ENCODE data around the gene HCN4. TPM values are rescaled to one million over a fixed set of nuclear protein-coding genes. Genes with fewer than 3 reads are reported as not detected.
A peak's percentile ranks its signal among the peaks of the same experiment; 100 is the strongest.
"Not testable (repeated sequence)": the region's sequence is repeated elsewhere in the genome, so short reads cannot be mapped to it uniquely, and the experiment has no call there.

Gene HCN4
- total RNA-seq, 1 donor from 2014 or later: 3.3 TPM

- FAIRE-seq: not testable (repeated sequence)
Observed at GRCh38 chr15:73300286-73300685, 68.5 kb downstream of the HCN4 start.

DNA sequence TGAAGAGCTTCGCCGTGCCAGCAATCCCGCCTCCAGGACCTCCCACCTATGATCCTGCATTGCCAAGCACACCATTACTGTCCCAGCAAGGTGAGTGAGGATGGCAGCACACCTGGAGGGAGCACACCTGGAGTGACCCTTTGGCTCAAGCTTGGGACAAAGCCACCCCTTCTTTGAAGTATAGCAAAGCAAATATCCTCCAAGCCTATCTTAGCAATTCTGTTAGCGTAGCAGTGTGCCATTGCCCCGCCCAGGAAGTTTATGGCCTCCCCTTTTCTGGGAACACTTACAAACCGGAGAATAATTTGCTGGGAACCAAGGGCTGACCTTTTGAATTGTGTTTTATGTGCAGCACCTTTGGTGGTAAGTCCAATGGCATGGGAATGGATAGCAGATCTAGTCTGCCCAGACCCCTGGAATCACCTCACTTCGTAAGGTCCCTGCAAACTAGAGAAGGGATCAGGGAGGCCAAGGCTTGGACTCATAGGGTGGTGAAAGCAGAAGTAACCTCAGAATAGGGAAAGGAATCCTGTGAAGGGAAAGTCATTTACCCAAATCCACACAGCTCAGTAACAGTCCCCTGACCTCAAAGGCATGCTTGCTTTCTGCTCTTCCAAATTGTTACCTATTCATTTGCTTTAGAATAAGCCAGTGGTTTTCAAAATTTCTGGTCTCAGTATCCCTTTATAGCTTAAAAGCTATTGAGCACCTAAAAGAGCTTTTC is 70.1 kb downstream of the HCN4 start:
- FAIRE-seq: no peak
- no peak for DNase-seq (ENCODE audit: low spot score in 2 of 2)

More at GRCh38 chr15:73300286-73300685, 68.5 kb downstream of the HCN4 start:
- not testable (repeated sequence) for DNase-seq (ENCODE audit: low spot score in 2 of 2)

- DNase-seq (ENCODE audit: low spot score in 2 of 2) (no peak), FAIRE-seq (no peak)
Observed at GRCh38 chr15:73296609-73297353, 72.0 kb downstream of the HCN4 start.

- DNase-seq (ENCODE audit: low spot score in 2 of 2) (no peak), FAIRE-seq (no peak)
Observed at GRCh38 chr15:73295630-73296286, 73.0 kb downstream of the HCN4 start.

DNA sequence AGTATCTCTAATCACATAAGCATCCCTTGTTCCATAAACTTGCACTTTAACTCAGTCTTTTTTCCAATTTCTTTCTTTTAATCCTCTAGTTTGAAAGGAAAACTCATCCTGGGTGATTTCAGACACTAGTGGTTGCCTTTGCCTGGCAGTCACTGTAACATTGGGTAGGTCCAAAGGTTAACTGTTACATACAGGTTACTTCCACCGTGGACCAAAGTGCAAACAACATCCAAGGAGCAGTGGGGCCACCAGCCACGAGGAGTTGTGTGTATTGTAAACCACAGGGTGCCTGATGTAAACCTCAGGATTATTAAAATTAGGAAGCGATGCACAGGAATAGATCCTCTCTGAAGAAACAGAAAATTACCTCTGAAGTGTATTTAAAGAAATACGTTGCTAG is 75.0 kb downstream of the HCN4 start:
- DNase-seq (ENCODE audit: low spot score in 2 of 2): no peak
- FAIRE-seq: no peak

DNA sequence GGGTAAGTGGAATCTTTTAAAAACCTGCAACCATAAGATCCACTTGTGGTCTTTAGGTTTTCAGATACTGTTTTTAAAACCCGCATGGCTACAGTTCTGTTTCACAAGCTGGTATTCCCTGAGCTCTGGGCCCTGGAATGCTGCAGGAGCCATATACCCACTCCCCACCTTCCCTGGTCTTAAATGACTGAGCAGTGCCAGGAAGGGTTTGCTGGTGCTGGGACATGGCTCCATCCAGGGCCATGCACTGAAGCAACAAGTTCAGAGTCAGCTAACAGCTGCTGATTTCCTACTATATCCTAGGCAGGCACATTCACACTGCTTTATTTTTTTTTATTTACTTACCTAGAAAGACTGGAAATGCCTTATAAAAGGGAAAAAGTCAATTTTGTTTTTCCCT is 77.3 kb downstream of the HCN4 start:
- FAIRE-seq: no peak

GRCh38 chr15:73287019-73287418 is 81.7 kb downstream of the HCN4 start:
- no peak for DNase-seq (ENCODE audit: low spot score in 2 of 2)
- no peak for FAIRE-seq

More for the DNA sequence above, 77.3 kb downstream of the HCN4 start:
- no peak for DNase-seq (ENCODE audit: low spot score in 2 of 2)

DNA sequence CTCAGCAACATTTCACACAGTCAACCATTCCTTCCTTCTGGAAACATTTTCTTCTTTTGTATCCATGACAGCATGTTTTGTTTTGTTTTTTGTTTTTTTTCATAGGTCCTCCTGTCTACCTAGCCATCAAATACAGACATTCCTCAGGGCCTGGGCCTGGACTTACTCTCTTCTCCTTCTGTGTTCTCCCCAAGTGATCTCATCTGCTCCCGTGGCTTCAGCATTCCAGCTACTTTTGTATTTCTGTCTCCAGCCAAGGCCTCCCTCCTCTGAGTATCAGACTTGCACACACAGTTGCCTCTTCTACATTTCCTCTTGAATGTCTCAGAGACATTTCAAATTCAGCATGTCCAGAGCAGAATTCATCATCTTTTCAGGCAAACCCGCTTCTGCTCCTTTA is 82.4 kb downstream of the HCN4 start:
- DNase-seq (ENCODE audit: low spot score in 2 of 2): no peak
- no peak for FAIRE-seq

DNA sequence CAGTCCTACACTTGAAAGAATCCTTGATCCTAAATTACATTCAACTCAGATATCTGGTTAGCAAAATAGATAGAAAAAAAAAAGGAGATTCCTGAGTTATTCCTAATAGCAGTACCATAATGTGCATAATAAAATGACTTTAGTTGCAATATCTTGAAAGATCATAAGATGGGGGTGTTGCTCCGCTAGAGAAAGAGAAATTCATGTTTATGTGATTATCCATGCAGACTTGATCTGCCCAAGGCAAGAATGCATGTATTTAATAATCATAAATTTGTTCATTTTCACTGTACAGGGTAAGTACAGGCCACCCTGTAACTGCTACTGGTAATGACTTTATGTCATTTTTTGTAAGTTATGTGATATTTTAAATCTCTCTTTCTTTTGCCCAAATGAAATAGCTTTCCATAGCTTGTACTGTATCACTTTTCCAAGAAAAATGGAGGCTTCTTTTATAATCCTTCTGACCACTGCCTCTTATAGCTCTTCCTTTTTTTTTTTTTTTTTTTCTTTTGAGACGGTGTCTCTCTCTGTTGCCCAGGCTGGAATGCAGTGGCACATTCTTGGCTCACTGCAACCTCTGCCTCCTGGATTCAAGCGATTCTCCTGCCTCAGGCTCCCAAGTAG is 84.6 kb downstream of the HCN4 start:
- no peak for FAIRE-seq
- no peak for DNase-seq (ENCODE audit: low spot score in 2 of 2)

DNA sequence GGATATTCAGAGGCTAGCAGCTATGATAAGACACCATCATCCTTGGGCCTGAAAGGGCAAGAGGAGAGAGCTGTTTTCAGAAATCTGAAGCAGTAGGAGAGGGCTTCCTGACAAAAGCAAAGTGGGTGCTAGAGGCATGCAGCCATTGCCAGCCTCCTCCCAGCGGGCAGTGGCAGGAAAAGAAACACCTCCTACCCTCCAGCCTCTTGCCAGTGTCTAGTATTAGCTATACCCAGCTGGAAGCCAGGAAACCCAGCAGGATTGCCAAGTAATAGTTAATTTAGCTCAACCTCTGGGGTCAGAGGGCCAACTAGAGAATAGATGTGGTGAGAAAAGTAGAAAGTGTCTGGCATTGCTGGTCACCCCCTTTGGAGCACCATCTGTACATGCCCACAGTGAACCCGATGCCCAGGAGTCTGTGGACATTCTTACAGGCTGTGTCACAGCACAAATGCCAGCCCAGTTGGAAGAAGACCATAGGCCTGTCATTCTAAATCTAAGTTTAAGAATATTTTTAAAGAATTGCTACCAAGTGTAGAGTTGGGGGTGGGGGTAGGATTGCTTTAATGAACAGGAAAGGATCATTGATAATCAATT is 85.3 kb downstream of the HCN4 start:
- FAIRE-seq (no peak), DNase-seq (ENCODE audit: low spot score in 2 of 2) (no peak)

- FAIRE-seq: no peak
- DNase-seq (ENCODE audit: low spot score in 2 of 2): no peak
Observed at GRCh38 chr15:73282567-73283365, 86.0 kb downstream of the HCN4 start.

DNA sequence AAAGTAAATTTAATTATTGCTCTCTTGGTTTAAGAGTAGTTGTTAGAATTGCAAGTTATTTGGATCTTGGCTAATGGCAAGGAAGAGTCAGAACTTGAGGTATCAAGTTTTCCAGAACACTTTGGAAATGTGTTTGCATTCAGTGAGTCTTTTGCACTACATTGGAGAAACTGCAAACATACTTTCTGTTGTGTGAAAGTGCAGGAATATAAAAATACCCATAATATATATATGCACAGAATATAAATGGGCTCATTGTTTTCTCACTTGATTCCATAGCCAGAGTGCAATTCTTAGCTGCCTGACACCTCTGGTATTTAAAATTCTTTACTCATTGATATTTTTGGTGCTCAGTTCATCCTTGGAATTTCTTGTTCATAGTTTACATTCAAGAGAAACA is 92.9 kb downstream of the HCN4 start:
- FAIRE-seq (no peak), DNase-seq (ENCODE audit: low spot score in 2 of 2) (no peak)

DNA sequence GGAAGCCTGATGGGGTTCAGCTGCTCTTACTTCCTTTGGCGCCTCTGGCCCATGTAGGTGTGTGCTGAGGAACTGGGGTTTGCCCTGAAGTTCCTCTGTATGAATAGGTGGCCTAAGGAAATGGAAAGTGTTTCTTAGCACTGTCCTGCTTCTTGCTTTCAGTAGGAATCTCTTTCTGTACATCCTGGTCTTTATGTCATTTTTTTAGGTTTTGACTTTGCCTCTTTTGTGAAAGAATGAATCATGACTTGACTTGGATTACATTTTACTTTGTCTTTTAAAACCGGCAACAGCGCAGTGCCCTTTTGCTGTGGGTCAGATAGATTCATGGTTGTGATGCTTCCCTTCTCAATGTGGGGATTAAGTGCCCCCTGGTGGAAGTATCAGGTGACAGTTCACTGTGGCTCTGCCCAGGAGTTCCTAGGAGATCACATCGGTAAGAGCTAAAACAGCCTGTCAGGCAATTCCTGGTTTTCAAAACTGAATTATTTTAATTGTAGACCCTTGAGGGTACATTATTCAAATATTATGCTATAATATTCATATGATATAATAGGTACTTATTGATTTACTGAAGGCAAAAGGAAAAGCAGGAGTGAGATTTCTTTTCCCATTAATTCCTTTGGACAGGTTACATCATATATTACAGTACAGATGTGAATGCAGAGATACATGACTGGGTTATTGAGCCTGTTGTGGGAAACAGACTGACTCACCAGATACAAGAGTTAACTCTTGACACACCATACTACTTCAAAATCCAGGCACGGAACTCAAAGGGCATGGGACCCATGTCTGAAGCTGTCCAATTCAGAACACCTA is 95.4 kb downstream of the HCN4 start:
- peak; percentile 40 for FAIRE-seq

GRCh38 chr15:73270366-73271097 is 98.2 kb downstream of the HCN4 start:
- FAIRE-seq: no peak
- no peak for DNase-seq (ENCODE audit: low spot score in 2 of 2)

More for the DNA sequence above, 95.4 kb downstream of the HCN4 start:
- peak; percentile 28 to 50 for DNase-seq (ENCODE audit: low spot score in 2 of 2)

Measured in frontal cortex (tissue), 4 donors.